GM23338 (cell line): ENCODE data around the gene PPP2R2D. TPM values are rescaled to one million over a fixed set of nuclear protein-coding genes. Genes with fewer than 3 reads are reported as not detected.

ENCODE experiments used
- ATAC-seq: fragments of 200-7000 bp; cut with Tn5 transposase; 3 replicates; pipeline ENCODE4 v1.9.1; 2020
- DNase-seq: peaks from one replicate; pipeline ENCODE4 v3.0.0-alpha.2; 2015; ENCODE audit warnings: low spot score
- H2AFZ ChIP-seq: fragments of 200-600 bp; sonication (generic); 2 replicates; pipeline ENCODE4 v1.8.0; 2016; ENCODE audit warnings: antibody characterized with exemption, mild to moderate bottlenecking, moderate library complexity
- H3F3A ChIP-seq: fragments of 200-600 bp; sonication (generic); replicated peaks from 2 replicates; pipeline ENCODE4 v1.8.0; 2017; ENCODE audit warnings: antibody characterized with exemption, mixed run types, low read depth
- H3K27ac ChIP-seq: fragments of 200-600 bp; sonication (generic); 2 replicates; pipeline ENCODE4 v1.6.1; 2016; ENCODE audit warnings: low read depth
- H3K27me3 ChIP-seq: fragments of 200-600 bp; sonication (generic); 2 replicates; pipeline ENCODE4 v1.8.0; 2016; ENCODE audit warnings: mild to moderate bottlenecking, mixed run types, moderate library complexity; ENCODE audit not compliant: insufficient read depth
- H3K36me3 ChIP-seq: fragments of 200-600 bp; sonication (generic); 2 replicates; pipeline ENCODE4 v1.8.0; 2016; ENCODE audit warnings: mild to moderate bottlenecking; ENCODE audit not compliant: insufficient read depth
- H3K4me1 ChIP-seq: fragments of 200-600 bp; sonication (generic); 2 replicates; pipeline ENCODE4 v1.8.0; 2016; ENCODE audit warnings: mild to moderate bottlenecking, moderate library complexity; ENCODE audit not compliant: insufficient read depth
- H3K4me2 ChIP-seq: fragments of 200-600 bp; sonication (generic); 2 replicates; pipeline ENCODE4 v1.7.1; 2017; ENCODE audit warnings: mixed run types
- H3K4me3 ChIP-seq: fragments of 200-600 bp; sonication (generic); 2 replicates; pipeline ENCODE4 v1.6.1; 2016; ENCODE audit warnings: mixed run types
- H3K79me2 ChIP-seq: fragments of 200-600 bp; sonication (generic); replicated peaks from 2 replicates; pipeline ENCODE4 v1.8.0; 2017; ENCODE audit warnings: mild to moderate bottlenecking; ENCODE audit not compliant: insufficient read depth
- H3K9me2 ChIP-seq: fragments of 200-600 bp; sonication (generic); 2 replicates; pipeline ENCODE4 v1.8.0; 2017; ENCODE audit not compliant: insufficient read depth
- H4K20me1 ChIP-seq: fragments of 200-600 bp; sonication (generic); replicated peaks from 2 replicates; pipeline ENCODE4 v1.8.0; 2017; ENCODE audit warnings: mild to moderate bottlenecking; ENCODE audit not compliant: insufficient read depth
- H3K27ac Mint-ChIP-seq: 2 replicates; pipeline ENCODE4 v1.8.0; 2020; ENCODE audit warnings: inconsistent platforms, mild to moderate bottlenecking, moderate library complexity, mixed read lengths
- H3K27me3 Mint-ChIP-seq: 3 replicates; pipeline ENCODE4 v1.8.0; 2022; ENCODE audit warnings: low read depth, mild to moderate bottlenecking, moderate library complexity, mixed read lengths, inconsistent platforms; ENCODE audit not compliant: insufficient read depth, poor library complexity
- H3K36me3 Mint-ChIP-seq: 3 replicates; pipeline ENCODE4 v1.8.0; 2021; ENCODE audit warnings: low read depth, mild to moderate bottlenecking, inconsistent platforms, moderate library complexity, mixed read lengths
- H3K4me1 Mint-ChIP-seq: 3 replicates; pipeline ENCODE4 v1.8.0; 2020; ENCODE audit warnings: mild to moderate bottlenecking, inconsistent platforms, mixed read lengths
- H3K4me3 Mint-ChIP-seq: 3 replicates; pipeline ENCODE4 v1.8.0; 2021; ENCODE audit warnings: moderate library complexity, mild to moderate bottlenecking, inconsistent platforms, mixed read lengths
- H3K9me3 Mint-ChIP-seq: 3 replicates; pipeline ENCODE4 v1.8.0; 2020; ENCODE audit warnings: moderate library complexity, mild to moderate bottlenecking, inconsistent platforms, mixed read lengths
- CREB1 ChIP-seq: fragments of 250-450 bp; sonication (Bioruptor Pico); IDR thresholded peaks from 2 replicates; pipeline ENCODE4 v1.5.0; 2020; ENCODE audit warnings: low read depth, mild to moderate bottlenecking, moderate library complexity
- CTCF ChIP-seq, 2 experiments: fragments of 200-600 bp in 1 of 2; sonication (generic) in 1 of 2; conservative IDR thresholded peaks; 2 replicates each; pipeline versions ENCODE4 v1.5.1 to v1.6.1; 2016 to 2017; ENCODE audit warnings: antibody characterized with exemption in 2 of 2, low read depth in 2 of 2, mild to moderate bottlenecking in 2 of 2, moderate library complexity in 1 of 2
- ETS1 ChIP-seq: IDR thresholded peaks from 2 replicates; pipeline ENCODE4 v1.6.1; 2016; ENCODE audit warnings: antibody characterized with exemption
- EZH2phosphoT487 ChIP-seq: fragments of 200-600 bp; sonication (generic); IDR thresholded peaks from one replicate; pipeline ENCODE4 v1.8.1; 2018; ENCODE audit warnings: antibody characterized with exemption; ENCODE audit not compliant: unreplicated experiment
- NANOG ChIP-seq: IDR thresholded peaks from 2 replicates; pipeline ENCODE4 v1.6.1; 2016; ENCODE audit warnings: antibody characterized with exemption, borderline replicate concordance
- POLR2AphosphoS5 ChIP-seq: IDR thresholded peaks from 2 replicates; pipeline ENCODE4 v1.6.1; 2016; ENCODE audit warnings: antibody characterized with exemption, low read depth
- REST ChIP-seq: IDR thresholded peaks from one replicate; pipeline ENCODE4 v1.6.1; 2018; ENCODE audit warnings: antibody characterized with exemption; ENCODE audit not compliant: unreplicated experiment
- STAT1 ChIP-seq: IDR thresholded peaks from one replicate; pipeline ENCODE4 v1.6.1; 2016; ENCODE audit warnings: antibody characterized with exemption; ENCODE audit not compliant: unreplicated experiment
- ZNF114 ChIP-seq: fragments of 250-450 bp; sonication (Bioruptor Pico); IDR thresholded peaks from 2 replicates; pipeline ENCODE4 v1.5.0; 2020; ENCODE audit warnings: mild to moderate bottlenecking, moderate library complexity
- ZNF331 ChIP-seq: fragments of 250-450 bp; sonication (Bioruptor Pico); IDR thresholded peaks from 2 replicates; pipeline ENCODE4 v1.5.0; 2020; ENCODE audit warnings: low read depth, mild to moderate bottlenecking, moderate library complexity
- polyA plus RNA-seq: library from polyadenylated mRNA; unstranded; fragments of >200 nt; fragmentation: Nextera tagmentation; extraction: Ambion mirVana; gene quantifications from 2 replicates; pipeline ENCODE4 v1.2.1, GENCODE V29; 2016
- total RNA-seq: library from RNA; depleted of rRNA; stranded (reverse); fragments of >200 nt; shearing (Covaris generic); gene quantifications from 2 replicates; pipeline ENCODE4 v1.2.3, GENCODE V29; 2014

PPP2R2D gene
- total and polyA plus RNA-seq, 2 experiments from 2014 or later: 28.8 to 33.7 TPM

- Histone ChIP-seq H3F3A (no peaks in the 10 kb centered on the region), H3K36me3 (peaks cover 9% of the 10 kb centered on the region; the same call in 1 of the 2 replicates), H2AFZ (no peak overlapping the region), H4K20me1 (peaks cover 4% of the 10 kb centered on the region), H3K9me2 (no peaks in the 10 kb centered on the region), H3K79me2 (no peaks in the 10 kb centered on the region), H3K4me1 (no peaks in the 10 kb centered on the region), H3K4me2 (no peak overlapping the region), H3K27ac (no peak overlapping the region), H3K27me3 (no peaks in the 10 kb centered on the region), H3K4me3 (no peak overlapping the region)
- DNase-seq (no peak), ATAC-seq (no peak)
- Mint-ChIP-seq H3K4me1 (peaks cover 3% of the 10 kb centered on the region; the same call in 2 of the 3 replicates), H3K27ac (no peak overlapping the region), H3K9me3 (peaks cover 4% of the 10 kb centered on the region; the same call in 1 of the 3 replicates), H3K27me3 (peaks cover 15% of the 10 kb centered on the region), H3K4me3 (no peak overlapping the region), H3K36me3 (peaks cover 22% of the 10 kb centered on the region)
- TF ChIP-seq POLR2AphosphoS5: no peak
- TF ChIP-seq REST: no peak
- no peak for TF ChIP-seq ETS1
- no peak for TF ChIP-seq EZH2phosphoT487
- no peak for TF ChIP-seq ZNF114 (CRISPR knock-in tag)
Measured at GRCh38 chr10:131963811-131964210, 63.0 kb downstream of the PPP2R2D start.

- ATAC-seq (no peak), DNase-seq (no peak)
- H3K4me3 Mint-ChIP-seq: no peak overlapping the region
- H3K4me1 ChIP-seq: no peaks in the 10 kb centered on the region
- H3K27me3 ChIP-seq: no peaks in the 10 kb centered on the region
- no peak overlapping the region for H3K4me2 ChIP-seq
- no peaks in the 10 kb centered on the region for H3K79me2 ChIP-seq
- no peak overlapping the region for H3K4me3 ChIP-seq
- no peaks in the 10 kb centered on the region for H3F3A ChIP-seq
- no peak overlapping the region for H3K27ac ChIP-seq
- H3K36me3 ChIP-seq: peaks cover 9% of the 10 kb centered on the region; the same call in 1 of the 2 replicates
- no peaks in the 10 kb centered on the region for H3K9me2 ChIP-seq
- H3K9me3 Mint-ChIP-seq: 0 out of 3 replicates have a peak, but pooled peaks cover 1% of the 10 kb centered on the region
- peaks cover 15% of the 10 kb centered on the region for H3K27me3 Mint-ChIP-seq
- peaks cover 22% of the 10 kb centered on the region for H3K36me3 Mint-ChIP-seq
- peaks cover 3% of the 10 kb centered on the region; the same call in 2 of the 3 replicates for H3K4me1 Mint-ChIP-seq
- H3K27ac Mint-ChIP-seq: no peak overlapping the region
- H2AFZ ChIP-seq: no peak overlapping the region
- H4K20me1 ChIP-seq: peaks cover 4% of the 10 kb centered on the region
- no peak for TF ChIP-seq ZNF331 (CRISPR knock-in tag)
- no peak for TF ChIP-seq EZH2phosphoT487
- no peak for TF ChIP-seq ZNF114 (CRISPR knock-in tag)
- TF ChIP-seq REST: no peak
- TF ChIP-seq CREB1 (CRISPR knock-in tag): no peak
- TF ChIP-seq STAT1: no peak
- no peak for TF ChIP-seq NANOG
- no peak for TF ChIP-seq POLR2AphosphoS5
- no peak for TF ChIP-seq CTCF (conservative IDR thresholded peaks at IDR 0.05; ENCODE audit: low read depth in 2 of 2)
Measured at GRCh38 chr10:131964298-131964697, 63.5 kb downstream of the PPP2R2D start.
